ENCODE data around the gene VWA8.

DNA sequence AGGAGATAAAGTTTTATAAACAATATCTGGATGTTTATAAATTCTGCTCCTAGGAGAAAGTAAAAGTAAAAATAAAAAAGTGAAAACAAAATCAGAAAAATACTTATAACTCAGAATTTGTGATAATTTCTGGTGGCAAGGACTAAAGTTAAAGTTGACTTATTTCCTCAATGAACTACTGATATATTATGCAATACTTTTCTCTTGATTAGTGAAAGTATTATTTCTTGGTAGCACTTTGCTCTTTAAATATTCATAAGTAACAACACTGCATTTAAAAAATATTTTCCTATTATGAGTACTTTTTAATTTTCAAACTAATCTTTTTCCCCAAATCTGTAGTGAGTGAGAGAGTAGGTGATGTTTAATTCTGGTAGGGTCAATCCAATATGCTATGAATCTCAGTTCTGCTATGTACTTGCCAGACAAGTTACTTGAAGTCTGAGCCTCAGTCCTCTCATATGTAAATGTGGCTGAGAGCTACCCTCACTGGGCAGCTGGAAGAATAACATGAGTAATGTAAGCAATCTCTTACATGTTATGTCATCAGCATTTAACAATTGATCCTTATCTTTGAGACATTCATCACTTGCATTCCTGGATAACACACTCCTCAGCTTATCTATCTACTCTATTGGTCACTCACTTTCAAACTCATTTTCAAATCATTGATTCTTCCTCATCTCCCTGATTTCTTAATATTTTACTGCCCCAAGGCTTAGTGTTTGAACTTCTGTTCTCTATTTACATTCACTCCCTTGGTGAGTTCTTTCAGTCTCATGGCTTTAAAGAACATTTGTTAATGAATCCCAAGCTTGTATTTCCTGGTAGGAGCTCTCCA is 264.5 kb downstream of the VWA8 start:
- TF ChIP-seq, protein P1, sequence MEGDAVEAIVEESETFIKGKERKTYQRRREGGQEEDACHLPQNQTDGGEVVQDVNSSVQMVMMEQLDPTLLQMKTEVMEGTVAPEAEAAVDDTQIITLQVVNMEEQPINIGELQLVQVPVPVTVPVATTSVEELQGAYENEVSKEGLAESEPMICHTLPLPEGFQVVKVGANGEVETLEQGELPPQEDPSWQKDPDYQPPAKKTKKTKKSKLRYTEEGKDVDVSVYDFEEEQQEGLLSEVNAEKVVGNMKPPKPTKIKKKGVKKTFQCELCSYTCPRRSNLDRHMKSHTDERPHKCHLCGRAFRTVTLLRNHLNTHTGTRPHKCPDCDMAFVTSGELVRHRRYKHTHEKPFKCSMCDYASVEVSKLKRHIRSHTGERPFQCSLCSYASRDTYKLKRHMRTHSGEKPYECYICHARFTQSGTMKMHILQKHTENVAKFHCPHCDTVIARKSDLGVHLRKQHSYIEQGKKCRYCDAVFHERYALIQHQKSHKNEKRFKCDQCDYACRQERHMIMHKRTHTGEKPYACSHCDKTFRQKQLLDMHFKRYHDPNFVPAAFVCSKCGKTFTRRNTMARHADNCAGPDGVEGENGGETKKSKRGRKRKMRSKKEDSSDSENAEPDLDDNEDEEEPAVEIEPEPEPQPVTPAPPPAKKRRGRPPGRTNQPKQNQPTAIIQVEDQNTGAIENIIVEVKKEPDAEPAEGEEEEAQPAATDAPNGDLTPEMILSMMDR (optimal IDR thresholded peaks at IDR 0.05 in 1 of 3, IDR thresholded peaks at IDR 0.05 in 1 of 3, conservative IDR thresholded peaks at IDR 0.05 in 1 of 3; ENCODE audit: extremely low read depth in 1 of 3, insufficient read depth in 2 of 3, low read length in 3 of 3), result no peak
- no peak for TF ChIP-seq EZH2 (IDR thresholded peaks at IDR 0.05; ENCODE audit: low read length)
